Upper lobe of right lung (tissue), 1 donor: Measurements from ENCODE around the gene CTSD. TPM values are rescaled to one million over a fixed set of nuclear protein-coding genes. Genes with fewer than 3 reads are reported as not detected.
A peak's percentile ranks its signal among the peaks of the same experiment; 100 is the strongest.

Source experiments
- ATAC-seq: fragments of 200-7000 bp; cut with Tn5 transposase; one replicate; pipeline ENCODE4 v1.9.1; 2020; ENCODE audit warnings: mild to moderate bottlenecking, moderate library complexity
- DNase-seq: peaks from one replicate; pipeline ENCODE4 v3.0.0-alpha.2; 2020
- H3K27ac ChIP-seq: fragments of 200-600 bp; one replicate; pipeline ENCODE4 v1.8.0; 2022
- H3K27me3 ChIP-seq: fragments of 200-600 bp; one replicate; pipeline ENCODE4 v1.8.0; 2022; ENCODE audit warnings: mild to moderate bottlenecking
- H3K36me3 ChIP-seq: fragments of 200-600 bp; one replicate; pipeline ENCODE4 v1.8.0; 2022
- H3K4me1 ChIP-seq: fragments of 200-600 bp; one replicate; pipeline ENCODE4 v1.8.0; 2022
- H3K4me3 ChIP-seq: fragments of 200-600 bp; one replicate; pipeline ENCODE4 v1.8.0; 2022; ENCODE audit warnings: mild to moderate bottlenecking
- H3K9me3 ChIP-seq: fragments of 200-600 bp; one replicate; pipeline ENCODE4 v1.8.0; 2022
- CTCF ChIP-seq: fragments of 200-600 bp; IDR thresholded peaks from one replicate; pipeline ENCODE4 v1.8.0; 2022; ENCODE audit warnings: antibody characterized with exemption
- intact Hi-C: fragments of 100-400 bp; cut with DNase I; formaldehyde crosslinking; loops from one replicate; pipeline ENCODE4 v1.11.0; 2022
- total RNA-seq: library from RNA; stranded (reverse); fragmentation: NEBNext Ultra II Directional; extraction: Animal tissue kit (Norgen Biotek cat#: 25700); gene quantifications from one replicate; pipeline ENCODE4 v1.2.1, GENCODE V29; 2021
- donor health status: DM: no; HTN: yes; CAD: no; lungs with severe emphysema.

The CTSD gene
- total RNA-seq, 1 donor from 2014 or later: 2,038 TPM

GRCh38 chr11:1776331-1776851 is 12.7 kb upstream of the CTSD start:
- DNase-seq (no peak), ATAC-seq (no peak)
- intact Hi-C loops: no loop called here
- TF ChIP-seq CTCF: no peak
- Histone ChIP-seq H3K9me3 (no peaks in the 10 kb centered on the region), H3K4me1 (peaks cover 6% of the 10 kb centered on the region), H3K36me3 (no peaks in the 10 kb centered on the region), H3K27ac (no peak overlapping the region), H3K27me3 (no peaks in the 10 kb centered on the region), H3K4me3 (no peak overlapping the region)

DNA sequence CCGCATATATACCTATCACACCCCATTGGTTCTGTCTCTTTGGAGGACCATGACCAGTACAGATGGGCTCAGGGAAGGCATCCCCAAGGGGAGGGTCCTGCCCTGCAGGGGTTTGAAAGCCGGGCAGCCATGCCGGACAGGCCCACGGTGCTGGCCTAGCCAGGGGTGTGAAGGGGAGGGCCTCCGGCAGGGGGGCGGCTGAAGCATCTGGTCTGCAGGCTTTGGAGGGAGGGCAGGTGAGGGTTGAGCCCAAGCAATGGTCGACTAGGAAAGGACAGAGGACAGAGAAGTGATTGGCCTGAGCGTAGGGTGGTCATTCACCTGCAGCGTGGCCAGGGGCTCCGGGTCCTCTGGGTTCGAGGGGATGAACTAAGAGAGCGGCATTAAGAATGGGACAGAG is 11.2 kb upstream of the CTSD start:
- Histone ChIP-seq H3K9me3 (no peaks in the 10 kb centered on the region), H3K4me1 (peaks cover 6% of the 10 kb centered on the region), H3K36me3 (no peaks in the 10 kb centered on the region), H3K27ac (no peak overlapping the region), H3K27me3 (no peaks in the 10 kb centered on the region), H3K4me3 (no peak overlapping the region)
- DNase-seq (no peak), ATAC-seq (no peak)
- no peak for TF ChIP-seq CTCF
- intact Hi-C loops: no loop called here

- Histone ChIP-seq H3K4me1 (peaks cover 6% of the 10 kb centered on the region), H3K36me3 (no peaks in the 10 kb centered on the region), H3K9me3 (no peaks in the 10 kb centered on the region), H3K27me3 (no peaks in the 10 kb centered on the region), H3K27ac (no peak overlapping the region), H3K4me3 (no peak overlapping the region)
- DNase-seq: no peak
- no peak for TF ChIP-seq CTCF
- intact Hi-C loops: no loop called here
- no peak for ATAC-seq
Measured at GRCh38 chr11:1773994-1774550, 10.3 kb upstream of the CTSD start.

GRCh38 chr11:1773131-1773993 is 9.6 kb upstream of the CTSD start:
- no peak overlapping the region for H3K4me3 ChIP-seq
- no peaks in the 10 kb centered on the region for H3K36me3 ChIP-seq
- TF ChIP-seq CTCF: no peak
- intact Hi-C loops: no loop called here
- no peak for ATAC-seq
- H3K9me3 ChIP-seq: no peaks in the 10 kb centered on the region
- DNase-seq: no peak
- no peak overlapping the region for H3K27ac ChIP-seq
- peaks cover 6% of the 10 kb centered on the region for H3K4me1 ChIP-seq
- no peaks in the 10 kb centered on the region for H3K27me3 ChIP-seq

GRCh38 chr11:1772270-1773130 is 8.8 kb upstream of the CTSD start:
- ATAC-seq (peak; percentile 90), DNase-seq (peak; percentile 85)
- no peak for TF ChIP-seq CTCF
- Histone ChIP-seq H3K9me3 (no peaks in the 10 kb centered on the region), H3K4me1 (peaks cover 6% of the 10 kb centered on the region), H3K36me3 (no peaks in the 10 kb centered on the region), H3K27ac (peak overlapping the region; percentile 45), H3K4me3 (no peak overlapping the region), H3K27me3 (no peaks in the 10 kb centered on the region)
- intact Hi-C loops: no loop called here
